HEK293T (cell line): ENCODE results near the gene TSN.

Experiments
- CTCF ChIA-PET: fragments of 350-600 bp; formaldehyde crosslinking; extraction: SDS; loops from one replicate; lab custom pipeline; 2021; ENCODE audit warnings: antibody characterized with exemption, inconsistent platforms; lab: Yijun Ruan, JAX
- POLR2A ChIA-PET: fragments of 350-600 bp; formaldehyde crosslinking; extraction: SDS; loops from one replicate; lab custom pipeline; 2020; ENCODE audit warnings: antibody characterized with exemption, inconsistent platforms; lab: Yijun Ruan, JAX
- DNase-seq: peaks from one replicate; pipeline ENCODE4 v3.0.0; 2012; ENCODE audit warnings: mixed read lengths; ENCODE audit errors: extremely low spot score
- ARNT ChIP-seq: fragments of 450-650 bp; IDR thresholded peaks from 2 replicates; pipeline ENCODE4 v1.6.1; 2017; ENCODE audit warnings: mild to moderate bottlenecking
- BHLHE40 ChIP-seq: fragments of 450-650 bp; IDR thresholded peaks from 2 replicates; pipeline ENCODE4 v1.6.1; 2016; ENCODE audit warnings: mild to moderate bottlenecking, moderate library complexity, borderline replicate concordance
- CTBP1 ChIP-seq: fragments of 450-650 bp; IDR thresholded peaks from 2 replicates; pipeline ENCODE4 v1.6.1; 2016; ENCODE audit warnings: borderline replicate concordance
- ELF4 ChIP-seq: fragments of 450-650 bp; IDR thresholded peaks from 2 replicates; pipeline ENCODE4 v1.6.1; 2017; ENCODE audit warnings: antibody characterized with exemption
- FOXA1 ChIP-seq: fragments of 450-650 bp; IDR thresholded peaks from 2 replicates; pipeline ENCODE4 v1.6.1; 2016; ENCODE audit warnings: mild to moderate bottlenecking
- FOXK2 ChIP-seq: fragments of 450-650 bp; IDR thresholded peaks from 2 replicates; pipeline ENCODE4 v1.6.1; 2016; ENCODE audit warnings: mild to moderate bottlenecking
- FOXM1 ChIP-seq: fragments of 450-650 bp; IDR thresholded peaks from 2 replicates; pipeline ENCODE4 v1.6.1; 2017; ENCODE audit warnings: mild to moderate bottlenecking, borderline replicate concordance
- HDGF ChIP-seq: fragments of 450-650 bp; IDR thresholded peaks from 2 replicates; pipeline ENCODE4 v1.6.1; 2017; ENCODE audit warnings: antibody characterized with exemption, borderline replicate concordance
- L3MBTL2 ChIP-seq: fragments of 450-650 bp; conservative IDR thresholded peaks from 2 replicates; pipeline ENCODE4 v1.6.1; 2016; ENCODE audit warnings: mild to moderate bottlenecking
- LEF1 ChIP-seq: fragments of 450-650 bp; IDR thresholded peaks from 2 replicates; pipeline ENCODE4 v1.6.1; 2017; ENCODE audit warnings: mild to moderate bottlenecking, borderline replicate concordance
- NFRKB ChIP-seq: fragments of 450-650 bp; IDR thresholded peaks from 2 replicates; pipeline ENCODE4 v1.6.1; 2016; ENCODE audit warnings: mild to moderate bottlenecking, moderate library complexity
- SP1 ChIP-seq: fragments of 450-650 bp; IDR thresholded peaks from 2 replicates; pipeline ENCODE4 v1.6.1; 2017
- SUZ12 ChIP-seq: fragments of 450-650 bp; IDR thresholded peaks from 2 replicates; pipeline ENCODE4 v1.6.1; 2016; ENCODE audit warnings: mild to moderate bottlenecking
- TARDBP ChIP-seq: fragments of 450-650 bp; IDR thresholded peaks from 2 replicates; pipeline ENCODE4 v1.6.1; 2016
- ZNF384 ChIP-seq: fragments of 450-650 bp; IDR thresholded peaks from 2 replicates; pipeline ENCODE4 v1.6.1; 2016
- TF ChIP-seq, protein P1 (sequence below): fragments of 450-650 bp; IDR thresholded peaks from 2 replicates; pipeline ENCODE4 v1.6.1; 2016

TSN gene

DNA sequence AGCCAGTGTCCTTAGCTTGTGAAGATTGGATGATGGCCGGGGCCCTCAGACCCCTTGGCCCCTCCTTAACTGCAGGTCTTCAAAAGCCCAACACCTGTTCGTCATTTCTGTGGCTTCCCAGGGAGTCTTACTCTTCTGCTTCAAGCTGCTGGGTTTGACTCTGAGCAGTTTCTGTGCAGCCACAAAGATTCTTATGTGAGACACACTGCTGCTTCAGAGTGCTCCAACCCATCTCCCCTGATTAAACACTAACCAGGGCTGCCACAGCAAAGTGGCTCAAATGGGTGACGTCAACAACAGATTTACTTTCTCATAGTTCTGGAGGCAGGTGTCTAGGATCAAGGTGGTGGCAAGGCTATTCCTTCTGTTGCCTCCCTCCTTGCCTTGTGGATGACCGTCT, 40.8 kb downstream of the TSN start:
- no peak for TF ChIP-seq HDGF
- no peak for TF ChIP-seq ARNT
- TF ChIP-seq SUZ12, result no peak
- TF ChIP-seq ZNF384, result no peak
- no peak for TF ChIP-seq ELF4
- no peak for TF ChIP-seq TARDBP
- TF ChIP-seq L3MBTL2, result no peak
- no peak for TF ChIP-seq LEF1
- no peak for TF ChIP-seq NFRKB
- TF ChIP-seq BHLHE40, result no peak
- no peak for TF ChIP-seq FOXK2
- POLR2A ChIA-PET, result no interaction called here
- DNase-seq, result no peak
- CTCF ChIA-PET, result no interaction called here

DNA sequence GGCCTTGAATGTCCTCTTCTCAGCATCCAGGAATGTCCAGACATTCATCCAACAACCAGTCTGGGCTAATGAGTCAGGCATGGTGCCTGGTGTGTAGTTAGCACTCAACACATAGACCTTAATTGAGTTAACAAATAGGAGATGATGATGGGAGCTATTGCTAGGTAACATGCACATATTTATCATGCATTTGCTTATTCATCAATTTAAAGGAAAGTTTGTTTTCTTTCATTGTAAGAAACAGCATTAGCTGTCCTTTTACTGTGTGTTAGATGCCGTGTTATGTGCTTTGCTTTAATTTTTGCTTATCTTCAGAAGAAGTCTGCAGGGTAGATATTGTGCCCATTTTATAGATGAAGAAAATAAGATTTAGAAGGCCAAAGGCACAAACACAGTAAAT, 43.2 kb downstream of the TSN start:
- ChIA-PET POLR2A (no interaction called here), CTCF (no interaction called here)
- TF ChIP-seq LEF1, result no peak
- no peak for TF ChIP-seq BHLHE40
- TF ChIP-seq L3MBTL2, result no peak
- TF ChIP-seq SUZ12, result no peak
- TF ChIP-seq SP1, result no peak
- TF ChIP-seq ARNT, result no peak
- TF ChIP-seq, protein P1, sequence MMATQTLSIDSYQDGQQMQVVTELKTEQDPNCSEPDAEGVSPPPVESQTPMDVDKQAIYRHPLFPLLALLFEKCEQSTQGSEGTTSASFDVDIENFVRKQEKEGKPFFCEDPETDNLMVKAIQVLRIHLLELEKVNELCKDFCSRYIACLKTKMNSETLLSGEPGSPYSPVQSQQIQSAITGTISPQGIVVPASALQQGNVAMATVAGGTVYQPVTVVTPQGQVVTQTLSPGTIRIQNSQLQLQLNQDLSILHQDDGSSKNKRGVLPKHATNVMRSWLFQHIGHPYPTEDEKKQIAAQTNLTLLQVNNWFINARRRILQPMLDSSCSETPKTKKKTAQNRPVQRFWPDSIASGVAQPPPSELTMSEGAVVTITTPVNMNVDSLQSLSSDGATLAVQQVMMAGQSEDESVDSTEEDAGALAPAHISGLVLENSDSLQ, result no peak
- no peak for TF ChIP-seq FOXM1
- TF ChIP-seq ZNF384, result no peak
- no peak for TF ChIP-seq CTBP1
- TF ChIP-seq NFRKB, result no peak
- TF ChIP-seq FOXA1, result no peak
- TF ChIP-seq HDGF, result no peak
- TF ChIP-seq ELF4, result no peak
- TF ChIP-seq FOXK2, result no peak
- no peak for TF ChIP-seq TARDBP
- no peak for DNase-seq

DNA sequence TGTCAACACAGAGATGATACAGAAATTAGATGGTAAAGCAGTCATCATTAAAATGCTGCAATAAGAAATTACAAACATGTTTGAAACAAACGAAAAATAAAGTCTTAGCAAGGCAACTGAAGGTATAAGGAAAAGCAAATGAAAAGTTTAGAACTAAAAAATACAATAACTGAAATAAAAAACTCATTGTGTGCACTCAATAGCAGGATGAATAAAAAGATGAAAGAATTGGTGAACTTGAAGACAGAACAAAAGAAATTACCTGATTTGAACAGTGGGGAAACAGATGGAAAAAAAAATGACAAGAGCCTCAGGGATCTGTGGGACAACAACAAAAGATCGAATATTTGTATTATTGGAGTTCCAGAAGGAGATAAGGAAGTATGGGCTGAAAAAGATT, 46.5 kb downstream of the TSN start:
- DNase-seq, result no peak
- POLR2A ChIA-PET, result no interaction called here
- CTCF ChIA-PET, result no interaction called here
- TF ChIP-seq FOXM1, result no peak
- no peak for TF ChIP-seq HDGF
- no peak for TF ChIP-seq LEF1
- TF ChIP-seq, protein P1, result no peak

DNA sequence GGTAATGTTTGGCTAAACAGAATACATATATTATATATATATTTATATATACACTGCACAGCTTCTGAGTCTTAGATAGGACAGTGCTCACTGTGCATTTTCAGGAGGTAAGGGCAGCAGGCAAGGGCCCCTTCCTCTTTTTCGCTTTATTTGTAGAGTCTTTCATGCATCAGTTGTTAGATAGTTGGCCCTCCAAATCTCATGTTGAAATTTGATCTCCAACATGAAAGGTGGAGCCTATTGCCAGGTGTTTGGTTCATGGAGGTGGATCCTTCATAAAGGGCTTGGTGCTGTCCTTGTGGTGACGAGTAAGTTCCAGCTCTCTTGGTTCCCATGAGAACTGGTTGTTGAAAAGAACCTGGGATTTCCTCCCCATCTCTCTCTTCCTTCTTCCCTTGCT, 48.1 kb downstream of the TSN start:
- POLR2A ChIA-PET, result no interaction called here
- DNase-seq, result no peak
- CTCF ChIA-PET, result no interaction called here
- TF ChIP-seq HDGF (no peak), CTBP1 (no peak), NFRKB (no peak), L3MBTL2 (no peak), FOXM1 (no peak), SP1 (no peak), TARDBP (no peak), SUZ12 (no peak), FOXA1 (no peak), FOXK2 (no peak), BHLHE40 (no peak), ARNT (no peak), ELF4 (no peak), LEF1 (no peak), ZNF384 (no peak)
- TF ChIP-seq, protein P1, result no peak

DNA sequence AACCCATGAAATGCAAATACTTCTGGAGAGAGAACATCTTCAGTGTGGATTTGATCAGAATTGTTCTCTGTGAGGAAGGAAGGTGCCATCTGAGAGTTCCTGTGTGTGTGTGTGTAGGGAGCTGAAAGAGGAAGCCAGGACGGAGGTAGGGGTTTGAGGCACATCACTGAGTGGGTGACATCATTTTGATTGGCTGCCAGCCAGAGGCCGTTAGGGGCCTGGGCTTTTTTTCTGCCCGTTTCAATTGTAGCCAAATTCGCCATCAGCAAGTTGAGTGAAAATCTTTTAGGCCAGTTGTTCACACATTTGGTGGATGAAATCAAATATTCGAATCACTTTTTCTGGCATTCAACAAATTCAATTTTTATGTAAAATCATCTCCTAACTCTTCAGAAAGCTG, 48.9 kb downstream of the TSN start:
- DNase-seq, result peak; percentile 69
- TF ChIP-seq SP1 (no peak), CTBP1 (no peak), FOXK2 (no peak), FOXA1 (no peak), L3MBTL2 (no peak), ARNT (no peak), LEF1 (no peak)
- TF ChIP-seq, protein P1, result no peak; the same call in 1 of the 2 replicates
- ChIA-PET CTCF (no interaction called here), POLR2A (no interaction called here)

DNA sequence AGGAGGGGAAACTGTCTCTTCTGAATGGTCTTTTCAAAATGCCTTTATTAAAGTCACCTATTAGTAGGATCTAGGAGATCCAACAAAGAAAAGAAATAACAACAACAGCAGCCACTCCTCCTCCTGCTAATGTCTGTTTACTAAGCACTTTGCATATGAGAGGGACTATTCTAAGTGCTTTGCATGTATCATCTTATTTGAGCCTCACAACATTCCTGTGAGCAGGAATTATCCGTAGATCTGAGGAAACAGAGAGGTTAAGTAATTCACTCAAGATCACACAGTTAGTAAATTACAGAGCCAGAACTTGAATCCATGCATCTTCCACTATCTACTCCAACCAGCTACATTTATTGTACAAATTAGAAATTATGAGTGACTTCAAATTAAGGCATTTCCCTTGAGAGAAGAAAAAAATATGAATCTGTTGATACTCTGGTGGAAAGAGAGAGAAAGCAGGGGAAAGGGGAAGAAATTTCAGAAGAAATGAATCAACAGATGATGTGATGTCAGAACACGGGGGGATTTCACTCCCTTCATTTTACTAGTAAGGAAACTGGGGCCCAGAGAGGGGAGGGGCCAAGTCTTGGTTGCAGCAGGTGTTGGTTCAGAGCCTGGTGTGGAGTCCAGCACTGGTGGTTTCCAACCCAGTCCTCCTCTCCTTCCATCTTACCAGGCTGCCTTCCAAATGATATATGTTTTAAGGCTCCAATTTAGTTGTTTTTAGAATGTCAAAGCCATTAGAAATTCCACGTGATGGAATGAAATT, 49.7 kb downstream of the TSN start:
- CTCF ChIA-PET, result interaction anchor here (0.6 kb wide), 1 partner anchor 17 kb away, joined by 3 read pairs; no protein-coding TSS in a partner anchor
- TF ChIP-seq TARDBP, result no peak
- no peak for TF ChIP-seq SP1
- no peak for TF ChIP-seq NFRKB
- no peak for TF ChIP-seq LEF1
- no peak for TF ChIP-seq FOXK2
- no peak for TF ChIP-seq CTBP1
- no peak for TF ChIP-seq BHLHE40
- TF ChIP-seq HDGF, result no peak
- no peak for TF ChIP-seq ELF4
- TF ChIP-seq SUZ12, result no peak
- TF ChIP-seq FOXA1, result no peak
- TF ChIP-seq ARNT, result no peak
- no peak for TF ChIP-seq ZNF384
- no peak for TF ChIP-seq L3MBTL2
- POLR2A ChIA-PET, result no interaction called here
- DNase-seq, result no peak
